Hepatocyte (in vitro differentiated cells): ENCODE data around the gene NFE2. TPM values are rescaled to one million over a fixed set of nuclear protein-coding genes. Genes with fewer than 3 reads are reported as not detected.
"Not testable (repeated sequence)": the region's sequence is repeated elsewhere in the genome, so short reads cannot be mapped to it uniquely, and the experiment has no call there.

Source experiments
- DNase-seq: peaks from one replicate; pipeline ENCODE4 v3.0.0-alpha.2; 2016; ENCODE audit warnings: low spot score
- H2AFZ ChIP-seq: fragments of 200-600 bp; sonication (generic); 2 replicates; pipeline ENCODE4 v1.6.0; 2016; ENCODE audit warnings: antibody characterized with exemption, mild to moderate bottlenecking
- H3K27ac ChIP-seq: fragments of 200-600 bp; sonication (generic); 2 replicates; pipeline ENCODE4 v1.5.1; 2016; ENCODE audit warnings: mild to moderate bottlenecking
- H3K27me3 ChIP-seq: fragments of 200-600 bp; sonication (generic); 2 replicates; pipeline ENCODE4 v1.6.1; 2016
- H3K36me3 ChIP-seq: fragments of 200-600 bp; sonication (generic); replicated peaks from 2 replicates; pipeline ENCODE4 v1.5.1; 2016; ENCODE audit warnings: low read depth; ENCODE audit not compliant: insufficient read depth
- H3K4me1 ChIP-seq: fragments of 200-600 bp; sonication (generic); 2 replicates; pipeline ENCODE4 v1.5.1; 2016; ENCODE audit warnings: mild to moderate bottlenecking, moderate library complexity; ENCODE audit not compliant: insufficient read depth
- H3K4me2 ChIP-seq: fragments of 200-600 bp; sonication (generic); 2 replicates; pipeline ENCODE4 v1.6.0; 2016
- H3K4me3 ChIP-seq: fragments of 200-600 bp; sonication (generic); 2 replicates; pipeline ENCODE4 v1.5.1; 2016; ENCODE audit warnings: mild to moderate bottlenecking
- H3K79me2 ChIP-seq: fragments of 200-600 bp; sonication (generic); 2 replicates; pipeline ENCODE4 v1.6.0; 2017; ENCODE audit warnings: mild to moderate bottlenecking
- H3K9me2 ChIP-seq: fragments of 200-600 bp; sonication (generic); replicated peaks from 2 replicates; pipeline ENCODE4 v1.6.0; 2017; ENCODE audit warnings: mild to moderate bottlenecking; ENCODE audit not compliant: insufficient read depth
- H3K9me3 ChIP-seq: fragments of 200-600 bp; sonication (generic); 2 replicates; pipeline ENCODE4 v1.5.1; 2016; ENCODE audit warnings: low read depth, mild to moderate bottlenecking
- H4K20me1 ChIP-seq: fragments of 200-600 bp; sonication (generic); 2 replicates; pipeline ENCODE4 v1.6.0; 2016; ENCODE audit warnings: mild to moderate bottlenecking; ENCODE audit not compliant: insufficient read depth, poor library complexity, severe bottlenecking
- CTCF ChIP-seq: fragments of 200-600 bp; sonication (generic); IDR thresholded peaks from 2 replicates; pipeline ENCODE4 v1.5.1; 2016; ENCODE audit warnings: antibody characterized with exemption, mild to moderate bottlenecking; ENCODE audit not compliant: poor library complexity
- EZH2 ChIP-seq: fragments of 200-600 bp; sonication (generic); IDR thresholded peaks from 2 replicates; pipeline ENCODE4 v1.6.1; 2016; ENCODE audit warnings: antibody characterized with exemption, mild to moderate bottlenecking, borderline replicate concordance
- EZH2phosphoT487 ChIP-seq: fragments of 200-600 bp; sonication (generic); IDR thresholded peaks from one replicate; pipeline ENCODE4 v1.6.1; 2018; ENCODE audit warnings: antibody characterized with exemption, mild to moderate bottlenecking, low read depth, moderate library complexity; ENCODE audit not compliant: unreplicated experiment, severe bottlenecking
- WGBS: methylation state at CpG from one replicate; pipeline ENCODE4 v1.1.6; 2016; ENCODE audit warnings: low lambda C conversion rate; ENCODE audit errors: missing lambda C conversion rate; 5-methylcytosine and 5-hydroxymethylcytosine counted together
- polyA plus RNA-seq: library from polyadenylated mRNA; unstranded; fragments of >200 nt; fragmentation: Nextera tagmentation; extraction: Ambion mirVana; gene quantifications from 2 replicates; pipeline ENCODE4 v1.2.1, GENCODE V29; 2016
- total RNA-seq: library from RNA; depleted of rRNA; stranded (reverse); fragments of >200 nt; gene quantifications from 2 replicates; pipeline ENCODE4 v1.2.3, GENCODE V29; 2014

The NFE2 gene
- total and polyA plus RNA-seq, 2 experiments from 2014 or later: 0.83 TPM; not detected in 1

GRCh38 chr12:54285150-54286041 is 15.4 kb downstream of the NFE2 start:
- Histone ChIP-seq H3K4me1 (peaks cover 35% of the 10 kb centered on the region), H4K20me1 (peaks cover 62% of the 10 kb centered on the region), H3K4me2 (peak overlapping the region; percentile 94), H3K79me2 (peaks cover 44% of the 10 kb centered on the region), H3K27me3 (no peaks in the 10 kb centered on the region), H3K9me3 (no peaks in the 10 kb centered on the region), H3K9me2 (no peaks in the 10 kb centered on the region), H3K27ac (peak overlapping the region; percentile 54), H3K36me3 (no peaks in the 10 kb centered on the region), H3K4me3 (no peak overlapping the region), H2AFZ (no peak overlapping the region)
- 67% methylated on average over 5 of the region's 5 CpGs for WGBS
- no peak for DNase-seq
- TF ChIP-seq CTCF (peak; percentile 45), EZH2phosphoT487 (no peak), EZH2 (no peak)

GRCh38 chr12:54284070-54284780 is 16.6 kb downstream of the NFE2 start:
- H3K9me2 ChIP-seq, H3K9me3 ChIP-seq, H3K27ac ChIP-seq, DNase-seq, H2AFZ ChIP-seq, H3K27me3 ChIP-seq, H3K36me3 ChIP-seq: not testable (repeated sequence)
- 56% methylated on average over 1 of the region's 2 CpGs for WGBS
- Histone ChIP-seq H3K4me3 (peak overlapping the region; percentile 58), H4K20me1 (peaks cover 62% of the 10 kb centered on the region), H3K4me1 (peaks cover 35% of the 10 kb centered on the region), H3K79me2 (peaks cover 44% of the 10 kb centered on the region), H3K4me2 (peak overlapping the region; percentile 94)

GRCh38 chr12:54282949-54283593 is 17.7 kb downstream of the NFE2 start:
- peak overlapping the region; percentile 58 for H3K4me3 ChIP-seq
- no peak overlapping the region for H3K27ac ChIP-seq
- 24% methylated on average over 11 of the region's 11 CpGs for WGBS
- H3K9me3 ChIP-seq: no peaks in the 10 kb centered on the region
- no peaks in the 10 kb centered on the region for H3K9me2 ChIP-seq
- DNase-seq: no peak
- H3K27me3 ChIP-seq: no peaks in the 10 kb centered on the region
- peaks cover 54% of the 10 kb centered on the region for H3K79me2 ChIP-seq
- peaks cover 37% of the 10 kb centered on the region for H3K4me1 ChIP-seq
- TF ChIP-seq EZH2: no peak
- TF ChIP-seq EZH2phosphoT487: no peak
- TF ChIP-seq CTCF: no peak
- H3K4me2 ChIP-seq: peak overlapping the region; percentile 94
- no peak overlapping the region for H2AFZ ChIP-seq
- H4K20me1 ChIP-seq: peaks cover 62% of the 10 kb centered on the region
- no peaks in the 10 kb centered on the region for H3K36me3 ChIP-seq

- H3K27me3 ChIP-seq, H3K9me3 ChIP-seq, DNase-seq, H2AFZ ChIP-seq, H3K9me2 ChIP-seq, H3K36me3 ChIP-seq: not testable (repeated sequence)
- Histone ChIP-seq H3K4me1 (peaks cover 44% of the 10 kb centered on the region), H3K27ac (peak overlapping the region; percentile 92), H4K20me1 (peaks cover 53% of the 10 kb centered on the region), H3K4me2 (peak overlapping the region; percentile 94), H3K79me2 (peaks cover 68% of the 10 kb centered on the region), H3K4me3 (peak overlapping the region; percentile 58)
- WGBS: 7% methylated on average over 4 of the region's 4 CpGs
These were observed 19.1 kb downstream of the NFE2 start for GRCh38 chr12:54281694-54282093.

GRCh38 chr12:54281261-54281638 is 19.6 kb downstream of the NFE2 start:
- not testable (repeated sequence) for H3K36me3 ChIP-seq, DNase-seq, H3K9me3 ChIP-seq, H3K9me2 ChIP-seq, H3K27me3 ChIP-seq, H2AFZ ChIP-seq
- peak overlapping the region; percentile 92 for H3K27ac ChIP-seq
- peaks cover 42% of the 10 kb centered on the region for H3K4me1 ChIP-seq
- peaks cover 72% of the 10 kb centered on the region for H3K79me2 ChIP-seq
- peak overlapping the region; percentile 58 for H3K4me3 ChIP-seq
- H4K20me1 ChIP-seq: peaks cover 49% of the 10 kb centered on the region
- H3K4me2 ChIP-seq: peak overlapping the region; percentile 94
- WGBS: 3% methylated on average over 10 of the region's 10 CpGs
